GM20000 (cell line): Measurements from ENCODE around the gene PAF1.
A peak's percentile ranks its signal among the peaks of the same experiment; 100 is the strongest.

Experiments
- DNase-seq: peaks from one replicate; pipeline ENCODE4 v3.0.0; 2012; ENCODE audit warnings: low spot score
- TF ChIP-seq, protein P1 (sequence below): IDR thresholded peaks from 2 replicates; pipeline ENCODE4 v1.5.1; 2012; ENCODE audit warnings: mild to moderate bottlenecking, control low read depth; ENCODE audit errors: extremely low read depth, missing control alignments

Gene PAF1

DNA sequence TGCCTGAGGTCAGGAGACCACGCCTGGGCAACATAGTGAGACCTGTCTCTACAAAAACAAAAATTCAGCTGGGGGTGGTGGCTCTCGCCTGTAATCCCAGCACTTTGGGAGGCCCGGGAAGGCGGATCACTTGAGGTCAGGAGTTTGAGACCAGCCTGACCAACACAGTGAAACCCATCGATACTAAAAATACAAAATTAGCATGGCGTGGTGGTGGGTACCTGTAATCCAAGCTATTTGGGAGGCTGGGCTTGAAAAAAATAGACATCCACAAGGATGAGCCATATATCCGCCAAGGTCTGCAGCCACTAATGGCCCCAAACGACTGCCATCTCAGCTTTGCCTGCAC is 41.7 kb upstream of the PAF1 start:
- DNase-seq: no peak

GRCh38 chr19:39430675-39431593 is 40.0 kb upstream of the PAF1 start:
- peak; percentile 74 for DNase-seq
- TF ChIP-seq, protein P1, sequence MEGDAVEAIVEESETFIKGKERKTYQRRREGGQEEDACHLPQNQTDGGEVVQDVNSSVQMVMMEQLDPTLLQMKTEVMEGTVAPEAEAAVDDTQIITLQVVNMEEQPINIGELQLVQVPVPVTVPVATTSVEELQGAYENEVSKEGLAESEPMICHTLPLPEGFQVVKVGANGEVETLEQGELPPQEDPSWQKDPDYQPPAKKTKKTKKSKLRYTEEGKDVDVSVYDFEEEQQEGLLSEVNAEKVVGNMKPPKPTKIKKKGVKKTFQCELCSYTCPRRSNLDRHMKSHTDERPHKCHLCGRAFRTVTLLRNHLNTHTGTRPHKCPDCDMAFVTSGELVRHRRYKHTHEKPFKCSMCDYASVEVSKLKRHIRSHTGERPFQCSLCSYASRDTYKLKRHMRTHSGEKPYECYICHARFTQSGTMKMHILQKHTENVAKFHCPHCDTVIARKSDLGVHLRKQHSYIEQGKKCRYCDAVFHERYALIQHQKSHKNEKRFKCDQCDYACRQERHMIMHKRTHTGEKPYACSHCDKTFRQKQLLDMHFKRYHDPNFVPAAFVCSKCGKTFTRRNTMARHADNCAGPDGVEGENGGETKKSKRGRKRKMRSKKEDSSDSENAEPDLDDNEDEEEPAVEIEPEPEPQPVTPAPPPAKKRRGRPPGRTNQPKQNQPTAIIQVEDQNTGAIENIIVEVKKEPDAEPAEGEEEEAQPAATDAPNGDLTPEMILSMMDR: no peak

More for the DNA sequence above, 41.7 kb upstream of the PAF1 start:
- TF ChIP-seq, protein P1: no peak

DNA sequence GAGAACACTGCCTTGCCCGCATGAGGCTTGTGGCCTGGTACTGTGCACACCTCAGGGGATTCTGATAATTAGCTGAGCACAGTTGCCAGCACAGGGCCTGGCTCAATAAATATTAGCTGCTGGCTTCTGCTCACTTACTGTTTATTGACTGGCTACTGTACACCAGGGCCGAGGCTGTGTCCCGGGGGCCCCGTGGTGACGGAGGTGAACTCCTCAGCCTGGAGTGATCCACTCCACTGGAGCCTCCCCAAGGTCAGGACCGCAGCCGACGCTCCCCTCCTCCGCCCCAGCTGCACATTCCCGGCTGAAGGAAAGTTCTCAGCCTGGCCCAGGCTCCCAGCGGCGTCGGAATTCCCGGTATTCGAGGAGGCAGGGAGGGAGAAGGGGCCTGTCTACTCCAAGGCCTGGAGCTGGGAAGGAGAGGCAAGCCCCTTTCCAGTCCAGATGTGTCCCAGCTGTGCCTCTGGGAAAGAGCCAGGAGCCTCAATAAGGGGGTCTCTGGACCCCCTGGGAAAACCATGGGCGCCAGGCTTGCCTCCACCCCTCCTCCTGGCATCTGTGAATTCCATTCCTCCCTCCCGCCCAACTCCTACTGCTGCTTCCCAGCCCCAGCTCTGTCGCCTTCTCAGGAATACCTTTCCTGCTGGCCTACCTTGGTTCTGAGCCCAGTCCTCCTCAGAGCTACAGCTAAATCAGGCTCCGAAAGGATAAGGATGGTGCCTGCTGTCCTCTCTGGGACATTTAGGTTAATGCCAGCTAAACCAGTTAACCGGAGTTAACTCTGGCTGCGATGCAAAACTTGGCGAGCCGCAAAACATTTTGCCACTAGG is 37.6 kb upstream of the PAF1 start:
- TF ChIP-seq, protein P1: no peak
- no peak for DNase-seq

- TF ChIP-seq, protein P1: no peak
- no peak for DNase-seq
Measured at GRCh38 chr19:39427707-39428106, 36.8 kb upstream of the PAF1 start.

GRCh38 chr19:39426170-39426569 is 35.3 kb upstream of the PAF1 start:
- TF ChIP-seq, protein P1: no peak
- DNase-seq: no peak

DNA sequence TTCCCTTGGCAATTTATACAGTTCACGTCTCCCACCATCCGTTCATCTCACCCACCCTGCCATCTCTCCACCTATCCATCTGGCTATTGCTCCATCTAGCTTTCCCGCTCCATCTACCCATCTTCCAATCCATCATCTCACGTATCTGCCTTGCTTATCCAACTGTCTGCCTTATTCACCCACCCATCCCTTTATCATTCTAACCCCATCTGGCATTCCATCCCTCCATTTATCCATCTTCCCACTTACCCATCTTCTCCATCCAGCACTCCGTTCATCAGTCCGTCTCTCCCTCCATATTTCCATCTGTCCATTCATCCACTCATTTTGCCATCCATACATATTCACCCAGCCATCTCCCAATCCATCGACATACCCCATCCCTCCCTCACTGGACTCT is 34.8 kb upstream of the PAF1 start:
- no peak for DNase-seq
- TF ChIP-seq, protein P1: no peak

- DNase-seq: no peak
- TF ChIP-seq, protein P1: no peak
Measured at GRCh38 chr19:39424934-39425333, 34.0 kb upstream of the PAF1 start.
